C4-2B (cell line): ENCODE measurements around the gene CAPN13.

Experiments used
- CTCF ChIP-seq: fragments of 450-650 bp; conservative IDR thresholded peaks from 2 replicates; pipeline ENCODE4 v1.5.1; 2017; ENCODE audit warnings: mild to moderate bottlenecking
- ZFX ChIP-seq: fragments of 450-650 bp; IDR thresholded peaks from 2 replicates; pipeline ENCODE4 v1.6.1; 2017

GRCh38 chr2:30679426-30680088 is 127.7 kb downstream of the CAPN13 start:
- TF ChIP-seq CTCF, result no peak
- no peak for TF ChIP-seq ZFX
